Measurements from ENCODE around the gene VSIG4.

The VSIG4 gene

GRCh38 chrX:66020631-66021334 lies 19.1 kb downstream of the VSIG4 start:
- no peak overlapping the region for H3K4me3 ChIP-seq (ENCODE audit: low read depth, low read length)
- no peak for TF ChIP-seq CTCF (IDR thresholded peaks at IDR 0.05; ENCODE audit: borderline replicate concordance, insufficient read depth, low read depth, low read length)

- no peak for TF ChIP-seq CTCF (IDR thresholded peaks at IDR 0.05; ENCODE audit: borderline replicate concordance, insufficient read depth, low read depth, low read length)
- no peak overlapping the region for H3K4me3 ChIP-seq (ENCODE audit: low read depth, low read length)
Observed at GRCh38 chrX:66019974-66020373, 19.9 kb downstream of the VSIG4 start.

DNA sequence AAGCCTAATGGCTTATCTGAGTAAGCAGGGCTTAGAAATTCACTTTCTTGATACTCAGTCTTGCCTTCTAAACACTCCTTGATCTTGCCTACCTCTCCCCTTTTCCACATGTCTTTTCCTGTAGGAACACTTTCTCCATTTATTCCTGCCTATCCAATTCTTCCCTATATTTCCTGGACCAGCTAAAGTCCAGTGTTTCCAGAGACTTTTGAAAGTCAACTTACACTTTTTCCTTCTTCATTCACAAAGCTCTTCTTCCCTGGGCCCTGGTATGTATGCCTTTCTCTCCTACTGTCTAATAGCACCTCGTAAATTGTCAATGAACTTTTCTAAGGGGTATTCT lies 20.6 kb downstream of the VSIG4 start:
- no peak for TF ChIP-seq CTCF (IDR thresholded peaks at IDR 0.05; ENCODE audit: borderline replicate concordance, insufficient read depth, low read depth, low read length)
- H3K4me3 ChIP-seq (ENCODE audit: low read depth, low read length): no peak overlapping the region

- H3K4me3 ChIP-seq (ENCODE audit: low read depth, low read length): peak overlapping the region; percentile 32
- TF ChIP-seq CTCF (IDR thresholded peaks at IDR 0.05; ENCODE audit: borderline replicate concordance, insufficient read depth, low read depth, low read length): no peak
Observed at GRCh38 chrX:66018585-66019309, 21.1 kb downstream of the VSIG4 start.

GRCh38 chrX:66017659-66018170 lies 22.2 kb downstream of the VSIG4 start:
- no peak for TF ChIP-seq CTCF (IDR thresholded peaks at IDR 0.05; ENCODE audit: borderline replicate concordance, insufficient read depth, low read depth, low read length)
- peak overlapping the region; percentile 37 for H3K4me3 ChIP-seq (ENCODE audit: low read depth, low read length)

- H3K4me3 ChIP-seq (ENCODE audit: low read depth, low read length): peak overlapping the region; percentile 37
- no peak for TF ChIP-seq CTCF (IDR thresholded peaks at IDR 0.05; ENCODE audit: borderline replicate concordance, insufficient read depth, low read depth, low read length)
Observed at GRCh38 chrX:66016905-66017658, 22.8 kb downstream of the VSIG4 start.
